ENCODE results near the gene AGER.
"Not testable (repeated sequence)": the region's sequence is repeated elsewhere in the genome, so short reads cannot be mapped to it uniquely, and the experiment has no call there.

The AGER gene

GRCh38 chr6:32146687-32147086 is 37.4 kb downstream of the AGER start:
- no peak for DNase-seq

GRCh38 chr6:32146287-32146686 is 37.8 kb downstream of the AGER start:
- DNase-seq: no peak

GRCh38 chr6:32144238-32144637 is 39.8 kb downstream of the AGER start:
- not testable (repeated sequence) for DNase-seq

- no peak for DNase-seq
Measured at GRCh38 chr6:32140420-32141046, 43.5 kb downstream of the AGER start.

GRCh38 chr6:32139590-32139989 is 44.5 kb downstream of the AGER start:
- DNase-seq: no peak

GRCh38 chr6:32137454-32137853 is 46.6 kb downstream of the AGER start:
- no peak for DNase-seq

GRCh38 chr6:32133786-32134185 is 50.3 kb downstream of the AGER start:
- DNase-seq: no peak

GRCh38 chr6:32132110-32132509 is 51.9 kb downstream of the AGER start:
- no peak for DNase-seq

GRCh38 chr6:32131439-32131948 is 52.6 kb downstream of the AGER start:
- no peak for DNase-seq
